Right atrium auricular region (tissue), 2 donors: ENCODE data around the gene RC3H1. TPM values are rescaled to one million over a fixed set of nuclear protein-coding genes. Genes with fewer than 3 reads are reported as not detected.

Source experiments
- DNase-seq: peaks from one replicate; pipeline ENCODE4 v3.0.0-alpha.2; 2019; ENCODE audit warnings: low spot score
- H3K27ac ChIP-seq, 2 donors: fragments of 200-600 bp; sonication (generic); 1 replicate in 1 of 2; 2 replicates in 1 of 2; pipeline ENCODE4 v1.5.1; 2016 to 2019
- H3K27me3 ChIP-seq, 2 donors: fragments of 200-600 bp; sonication (generic); one replicate each; pipeline versions ENCODE4 v1.5.1 to v1.6.0; 2017 to 2019
- H3K36me3 ChIP-seq: fragments of 200-600 bp; sonication (generic); one replicate; pipeline ENCODE4 v1.5.1; 2016
- H3K4me1 ChIP-seq, 2 donors: fragments of 200-600 bp; sonication (generic); one replicate each; pipeline versions ENCODE4 v1.5.1 to v1.6.0; 2017 to 2019
- H3K4me3 ChIP-seq, 2 donors: fragments of 200-600 bp; sonication (generic); 1 replicate in 1 of 2; 2 replicates in 1 of 2; pipeline ENCODE4 v1.5.1; 2017 to 2019; ENCODE audit warnings: mild to moderate bottlenecking in 1 of 2, moderate library complexity in 1 of 2
- H3K9me3 ChIP-seq, 2 donors: fragments of 200-600 bp; sonication (generic); one replicate each; pipeline ENCODE4 v1.5.1; 2019
- CTCF ChIP-seq, 2 donors: fragments of 200-600 bp; sonication (generic); IDR thresholded peaks; one replicate each; pipeline ENCODE4 v1.5.1; 2019; ENCODE audit warnings: antibody characterized with exemption in 2 of 2
- total RNA-seq, 2 donors: library from RNA; depleted of rRNA; stranded (reverse); fragments of >200 nt; gene quantifications; one replicate each; pipeline ENCODE4 v1.1.0, GENCODE V29; 2016

The RC3H1 gene
- total RNA-seq, 2 donors from 2014 or later, result 14.6 to 15.6 TPM

- no peak for DNase-seq
- H3K27ac ChIP-seq, result no peak overlapping the region
- H3K4me3 ChIP-seq, result no peak overlapping the region
- no peak for TF ChIP-seq CTCF (IDR thresholded peaks at IDR 0.05)
- H3K4me1 ChIP-seq, result no peaks in the 10 kb centered on the region
- H3K9me3 ChIP-seq, result no peaks in the 10 kb centered on the region
- no peaks in the 10 kb centered on the region for H3K36me3 ChIP-seq
- no peaks in the 10 kb centered on the region for H3K27me3 ChIP-seq
Measured at GRCh38 chr1:173915596-173915995, 106.6 kb downstream of the RC3H1 start.

- H3K36me3 ChIP-seq, result no peaks in the 10 kb centered on the region
- H3K27me3 ChIP-seq, result no peaks in the 10 kb centered on the region
- H3K9me3 ChIP-seq, result no peaks in the 10 kb centered on the region
- no peaks in the 10 kb centered on the region for H3K4me1 ChIP-seq
- H3K4me3 ChIP-seq, result no peak overlapping the region
- H3K27ac ChIP-seq, result no peak overlapping the region
- TF ChIP-seq CTCF (IDR thresholded peaks at IDR 0.05), result peak in 1 of 2 donors; percentile 46
- no peak for DNase-seq
Measured at GRCh38 chr1:173914366-173914871, 107.7 kb downstream of the RC3H1 start.

DNA sequence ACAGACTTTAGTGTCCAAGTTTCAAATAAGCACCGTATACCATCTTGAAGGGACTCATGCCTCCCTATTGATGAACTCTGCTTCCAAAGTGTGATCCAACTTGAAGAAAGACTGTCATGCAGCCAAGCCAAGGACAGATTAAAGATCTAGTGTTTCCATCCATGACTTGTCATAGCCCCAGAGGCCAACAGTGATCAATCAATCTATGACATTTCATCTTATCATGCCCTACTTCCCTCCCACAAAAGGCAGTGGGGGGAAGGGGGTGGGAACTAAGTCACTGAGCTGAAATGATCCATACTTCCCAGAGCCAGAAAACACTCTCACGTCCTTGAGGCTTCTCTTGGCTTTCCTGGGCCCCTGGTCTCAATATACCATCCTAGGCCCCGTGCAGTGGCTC is 109.0 kb downstream of the RC3H1 start:
- TF ChIP-seq CTCF (IDR thresholded peaks at IDR 0.05), result no peak

DNA sequence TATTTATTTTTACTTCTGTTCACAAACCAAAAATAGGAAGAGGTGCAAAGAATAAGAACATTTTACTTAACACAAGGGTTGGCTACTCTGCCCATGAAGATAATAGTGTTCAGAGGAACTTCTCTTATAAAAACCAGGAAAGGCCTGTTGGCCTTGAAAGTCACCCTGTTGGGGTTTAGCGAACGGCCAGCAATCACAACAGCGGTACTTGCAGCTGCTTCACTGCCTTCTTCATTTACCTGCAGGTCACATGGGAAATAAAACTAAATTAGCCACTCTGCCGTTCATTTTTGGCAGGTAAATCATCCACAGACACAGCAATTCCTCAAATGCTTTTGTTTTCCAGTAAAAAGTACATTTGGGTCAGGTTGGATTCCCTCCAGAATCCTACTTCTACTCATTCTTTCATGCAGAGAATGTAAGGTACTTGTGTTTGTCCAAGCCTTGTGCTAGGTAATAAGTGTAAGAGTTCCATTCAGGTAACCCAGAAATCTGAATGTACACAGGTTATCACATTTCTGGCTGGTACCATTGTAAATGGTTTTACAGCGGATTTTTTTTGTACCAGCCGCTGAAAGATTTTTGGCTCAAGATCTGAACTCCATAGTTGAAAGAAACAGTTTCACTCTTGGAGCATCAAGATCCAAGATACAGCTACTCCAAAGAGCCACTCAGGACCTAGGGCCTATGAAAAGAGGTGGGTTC is 118.2 kb downstream of the RC3H1 start:
- TF ChIP-seq CTCF (IDR thresholded peaks at IDR 0.05), result no peak
- Histone ChIP-seq H3K36me3 (no peaks in the 10 kb centered on the region), H3K27me3 (no peaks in the 10 kb centered on the region), H3K4me3 (no peak overlapping the region), H3K4me1 (no peaks in the 10 kb centered on the region), H3K9me3 (no peaks in the 10 kb centered on the region), H3K27ac (no peak overlapping the region)
- DNase-seq, result no peak

More for the DNA sequence above, 109.0 kb downstream of the RC3H1 start:
- H3K9me3 ChIP-seq, result no peaks in the 10 kb centered on the region
- H3K27me3 ChIP-seq, result no peaks in the 10 kb centered on the region
- no peaks in the 10 kb centered on the region for H3K4me1 ChIP-seq
- no peak for DNase-seq
- H3K36me3 ChIP-seq, result no peaks in the 10 kb centered on the region
- H3K4me3 ChIP-seq, result no peak overlapping the region
- H3K27ac ChIP-seq, result no peak overlapping the region

GRCh38 chr1:173900992-173901391 is 121.2 kb downstream of the RC3H1 start:
- no peaks in the 10 kb centered on the region for H3K9me3 ChIP-seq
- DNase-seq, result no peak
- no peak for TF ChIP-seq CTCF (IDR thresholded peaks at IDR 0.05)
- no peaks in the 10 kb centered on the region for H3K36me3 ChIP-seq
- H3K27me3 ChIP-seq, result no peaks in the 10 kb centered on the region
- H3K4me1 ChIP-seq, result no peaks in the 10 kb centered on the region
- no peak overlapping the region for H3K27ac ChIP-seq
- no peak overlapping the region for H3K4me3 ChIP-seq

DNA sequence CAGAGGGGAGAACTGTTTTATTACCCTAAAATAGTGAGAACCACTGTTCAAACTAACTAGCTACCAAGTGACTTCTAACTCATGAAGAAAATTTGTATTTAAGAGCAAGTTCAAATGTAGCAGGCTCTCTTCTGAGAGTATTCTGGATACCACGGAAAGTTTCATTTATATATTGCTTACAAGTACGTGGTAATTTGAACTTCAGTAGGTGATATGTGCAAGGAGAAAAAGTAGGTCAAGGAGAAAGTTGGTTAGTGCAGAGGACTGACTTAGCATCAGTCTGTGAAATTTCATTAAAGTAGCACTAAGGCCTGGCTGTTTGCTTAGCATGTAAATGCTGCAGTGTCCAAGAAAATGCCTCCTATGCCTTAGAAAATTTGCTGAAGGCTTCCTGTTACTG is 121.7 kb downstream of the RC3H1 start:
- Histone ChIP-seq H3K27me3 (no peaks in the 10 kb centered on the region), H3K27ac (no peak overlapping the region), H3K36me3 (no peaks in the 10 kb centered on the region), H3K4me1 (no peaks in the 10 kb centered on the region), H3K9me3 (no peaks in the 10 kb centered on the region), H3K4me3 (no peak overlapping the region)
- TF ChIP-seq CTCF (IDR thresholded peaks at IDR 0.05), result no peak
- no peak for DNase-seq
